ENCODE data around the gene CRNN.

DNA sequence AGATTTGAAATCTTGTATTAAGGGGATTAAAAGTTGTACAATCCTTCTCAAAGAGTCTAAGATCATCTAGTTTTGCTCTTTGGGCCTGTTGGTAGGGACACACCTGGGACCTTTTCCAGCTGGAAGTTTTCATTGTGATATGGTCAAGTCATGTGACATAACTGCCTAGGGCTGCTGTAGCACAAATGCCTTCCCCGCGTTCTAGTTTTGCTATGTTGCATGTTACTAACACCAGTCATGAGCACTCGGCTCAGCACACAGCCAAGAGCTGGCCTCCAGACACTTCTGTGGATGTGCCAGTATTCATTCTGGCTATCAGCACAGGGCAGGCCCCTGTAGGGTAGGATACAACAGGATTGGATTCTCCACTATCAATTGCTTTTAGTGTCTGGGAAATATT, 39.6 kb downstream of the CRNN start:
- no peak for TF ChIP-seq EP300 (IDR thresholded peaks at IDR 0.05; ENCODE audit: borderline replicate concordance)
- no peak for TF ChIP-seq TCF12 (IDR thresholded peaks at IDR 0.05; ENCODE audit: low read depth)
- TF ChIP-seq YY1 (IDR thresholded peaks at IDR 0.05; ENCODE audit: low read depth): no peak
- no peak for TF ChIP-seq TAF1 (IDR thresholded peaks at IDR 0.05; ENCODE audit: low read depth)
- TF ChIP-seq RAD21 (IDR thresholded peaks at IDR 0.05; ENCODE audit: low read depth): no peak
- no peak for TF ChIP-seq NFIC (IDR thresholded peaks at IDR 0.05)
- no peak for TF ChIP-seq CEBPB (IDR thresholded peaks at IDR 0.05)
- no peak for TF ChIP-seq TEAD4 (IDR thresholded peaks at IDR 0.05)
- TF ChIP-seq, protein P1, sequence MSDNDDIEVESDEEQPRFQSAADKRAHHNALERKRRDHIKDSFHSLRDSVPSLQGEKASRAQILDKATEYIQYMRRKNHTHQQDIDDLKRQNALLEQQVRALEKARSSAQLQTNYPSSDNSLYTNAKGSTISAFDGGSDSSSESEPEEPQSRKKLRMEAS (IDR thresholded peaks at IDR 0.05): no peak
- no peak for TF ChIP-seq ZBTB7A (IDR thresholded peaks at IDR 0.05; ENCODE audit: low read depth)
- TF ChIP-seq, protein P2, sequence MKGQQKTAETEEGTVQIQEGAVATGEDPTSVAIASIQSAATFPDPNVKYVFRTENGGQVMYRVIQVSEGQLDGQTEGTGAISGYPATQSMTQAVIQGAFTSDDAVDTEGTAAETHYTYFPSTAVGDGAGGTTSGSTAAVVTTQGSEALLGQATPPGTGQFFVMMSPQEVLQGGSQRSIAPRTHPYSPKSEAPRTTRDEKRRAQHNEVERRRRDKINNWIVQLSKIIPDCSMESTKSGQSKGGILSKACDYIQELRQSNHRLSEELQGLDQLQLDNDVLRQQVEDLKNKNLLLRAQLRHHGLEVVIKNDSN (IDR thresholded peaks at IDR 0.05): no peak
- TF ChIP-seq FOXM1 (IDR thresholded peaks at IDR 0.05; ENCODE audit: borderline replicate concordance, low read depth): no peak

Data from Ishikawa (cell line).